GM21723 (cell line): ENCODE results near the gene SDF2L1.
"Not testable (repeated sequence)": the region's sequence is repeated elsewhere in the genome, so short reads cannot be mapped to it uniquely, and the experiment has no call there.

Experiments
- ATAC-seq: cut with Tn5 transposase; IDR thresholded peaks from one replicate; pipeline ENCODE4 v1.9.1; 2021; ENCODE audit warnings: mild to moderate bottlenecking, moderate library complexity; ENCODE audit not compliant: unreplicated experiment

Gene SDF2L1

GRCh38 chr22:21684492-21685163 lies 42.5 kb downstream of the SDF2L1 start:
- ATAC-seq, result no peak

GRCh38 chr22:21685164-21685513 lies 43.0 kb downstream of the SDF2L1 start:
- ATAC-seq, result no peak

GRCh38 chr22:21686193-21686608 lies 44.1 kb downstream of the SDF2L1 start:
- no peak for ATAC-seq

- no peak for ATAC-seq
These were observed 44.7 kb downstream of the SDF2L1 start for GRCh38 chr22:21686634-21687393.

- no peak for ATAC-seq
These were observed 45.7 kb downstream of the SDF2L1 start for GRCh38 chr22:21687685-21688259.

- no peak for ATAC-seq
These were observed 46.2 kb downstream of the SDF2L1 start for GRCh38 chr22:21688341-21688705.

- no peak for ATAC-seq
These were observed 46.7 kb downstream of the SDF2L1 start for GRCh38 chr22:21688706-21689381.

- no peak for ATAC-seq
These were observed 48.3 kb downstream of the SDF2L1 start for GRCh38 chr22:21690401-21690801.

- no peak for ATAC-seq
These were observed 49.7 kb downstream of the SDF2L1 start for GRCh38 chr22:21691816-21692215.

- ATAC-seq, result not testable (repeated sequence)
These were observed 50.8 kb downstream of the SDF2L1 start for GRCh38 chr22:21692856-21693255.

- no peak for ATAC-seq
These were observed 51.4 kb downstream of the SDF2L1 start for GRCh38 chr22:21693333-21693998.
